GM23338 (cell line): ENCODE data around the gene TENT4A. TPM values are rescaled to one million over a fixed set of nuclear protein-coding genes. Genes with fewer than 3 reads are reported as not detected.

ENCODE experiments used
- ATAC-seq: fragments of 200-7000 bp; cut with Tn5 transposase; 3 replicates; pipeline ENCODE4 v1.9.1; 2020
- DNase-seq: peaks from one replicate; pipeline ENCODE4 v3.0.0-alpha.2; 2015; ENCODE audit warnings: low spot score
- H2AFZ ChIP-seq: fragments of 200-600 bp; sonication (generic); 2 replicates; pipeline ENCODE4 v1.8.0; 2016; ENCODE audit warnings: antibody characterized with exemption, mild to moderate bottlenecking, moderate library complexity
- H3F3A ChIP-seq: fragments of 200-600 bp; sonication (generic); replicated peaks from 2 replicates; pipeline ENCODE4 v1.8.0; 2017; ENCODE audit warnings: antibody characterized with exemption, mixed run types, low read depth
- H3K27ac ChIP-seq: fragments of 200-600 bp; sonication (generic); 2 replicates; pipeline ENCODE4 v1.6.1; 2016; ENCODE audit warnings: low read depth
- H3K27me3 ChIP-seq: fragments of 200-600 bp; sonication (generic); 2 replicates; pipeline ENCODE4 v1.8.0; 2016; ENCODE audit warnings: mild to moderate bottlenecking, mixed run types, moderate library complexity; ENCODE audit not compliant: insufficient read depth
- H3K36me3 ChIP-seq: fragments of 200-600 bp; sonication (generic); 2 replicates; pipeline ENCODE4 v1.8.0; 2016; ENCODE audit warnings: mild to moderate bottlenecking; ENCODE audit not compliant: insufficient read depth
- H3K4me1 ChIP-seq: fragments of 200-600 bp; sonication (generic); 2 replicates; pipeline ENCODE4 v1.8.0; 2016; ENCODE audit warnings: mild to moderate bottlenecking, moderate library complexity; ENCODE audit not compliant: insufficient read depth
- H3K4me2 ChIP-seq: fragments of 200-600 bp; sonication (generic); 2 replicates; pipeline ENCODE4 v1.7.1; 2017; ENCODE audit warnings: mixed run types
- H3K4me3 ChIP-seq: fragments of 200-600 bp; sonication (generic); 2 replicates; pipeline ENCODE4 v1.6.1; 2016; ENCODE audit warnings: mixed run types
- H3K79me2 ChIP-seq: fragments of 200-600 bp; sonication (generic); replicated peaks from 2 replicates; pipeline ENCODE4 v1.8.0; 2017; ENCODE audit warnings: mild to moderate bottlenecking; ENCODE audit not compliant: insufficient read depth
- H3K9me2 ChIP-seq: fragments of 200-600 bp; sonication (generic); 2 replicates; pipeline ENCODE4 v1.8.0; 2017; ENCODE audit not compliant: insufficient read depth
- H4K20me1 ChIP-seq: fragments of 200-600 bp; sonication (generic); replicated peaks from 2 replicates; pipeline ENCODE4 v1.8.0; 2017; ENCODE audit warnings: mild to moderate bottlenecking; ENCODE audit not compliant: insufficient read depth
- H3K27ac Mint-ChIP-seq: 2 replicates; pipeline ENCODE4 v1.8.0; 2020; ENCODE audit warnings: inconsistent platforms, mild to moderate bottlenecking, moderate library complexity, mixed read lengths
- H3K27me3 Mint-ChIP-seq: 3 replicates; pipeline ENCODE4 v1.8.0; 2022; ENCODE audit warnings: low read depth, mild to moderate bottlenecking, moderate library complexity, mixed read lengths, inconsistent platforms; ENCODE audit not compliant: insufficient read depth, poor library complexity
- H3K36me3 Mint-ChIP-seq: 3 replicates; pipeline ENCODE4 v1.8.0; 2021; ENCODE audit warnings: low read depth, mild to moderate bottlenecking, inconsistent platforms, moderate library complexity, mixed read lengths
- H3K4me1 Mint-ChIP-seq: 3 replicates; pipeline ENCODE4 v1.8.0; 2020; ENCODE audit warnings: mild to moderate bottlenecking, inconsistent platforms, mixed read lengths
- H3K4me3 Mint-ChIP-seq: 3 replicates; pipeline ENCODE4 v1.8.0; 2021; ENCODE audit warnings: moderate library complexity, mild to moderate bottlenecking, inconsistent platforms, mixed read lengths
- H3K9me3 Mint-ChIP-seq: 3 replicates; pipeline ENCODE4 v1.8.0; 2020; ENCODE audit warnings: moderate library complexity, mild to moderate bottlenecking, inconsistent platforms, mixed read lengths
- EZH2phosphoT487 ChIP-seq: fragments of 200-600 bp; sonication (generic); IDR thresholded peaks from one replicate; pipeline ENCODE4 v1.8.1; 2018; ENCODE audit warnings: antibody characterized with exemption; ENCODE audit not compliant: unreplicated experiment
- NANOG ChIP-seq: IDR thresholded peaks from 2 replicates; pipeline ENCODE4 v1.6.1; 2016; ENCODE audit warnings: antibody characterized with exemption, borderline replicate concordance
- POLR2AphosphoS5 ChIP-seq: IDR thresholded peaks from 2 replicates; pipeline ENCODE4 v1.6.1; 2016; ENCODE audit warnings: antibody characterized with exemption, low read depth
- STAT1 ChIP-seq: IDR thresholded peaks from one replicate; pipeline ENCODE4 v1.6.1; 2016; ENCODE audit warnings: antibody characterized with exemption; ENCODE audit not compliant: unreplicated experiment
- ZNF114 ChIP-seq: fragments of 250-450 bp; sonication (Bioruptor Pico); IDR thresholded peaks from 2 replicates; pipeline ENCODE4 v1.5.0; 2020; ENCODE audit warnings: mild to moderate bottlenecking, moderate library complexity
- ZNF331 ChIP-seq: fragments of 250-450 bp; sonication (Bioruptor Pico); IDR thresholded peaks from 2 replicates; pipeline ENCODE4 v1.5.0; 2020; ENCODE audit warnings: low read depth, mild to moderate bottlenecking, moderate library complexity
- ZNF462 ChIP-seq: fragments of 250-450 bp; sonication (Bioruptor Pico); IDR thresholded peaks from 2 replicates; pipeline ENCODE4 v1.5.0; 2020; ENCODE audit warnings: mild to moderate bottlenecking, moderate library complexity
- polyA plus RNA-seq: library from polyadenylated mRNA; unstranded; fragments of >200 nt; fragmentation: Nextera tagmentation; extraction: Ambion mirVana; gene quantifications from 2 replicates; pipeline ENCODE4 v1.2.1, GENCODE V29; 2016
- total RNA-seq: library from RNA; depleted of rRNA; stranded (reverse); fragments of >200 nt; shearing (Covaris generic); gene quantifications from 2 replicates; pipeline ENCODE4 v1.2.3, GENCODE V29; 2014
- TF ChIP-seq, protein P1 (sequence below): IDR thresholded peaks from one replicate; pipeline ENCODE4 v1.6.1; 2018; ENCODE audit warnings: antibody characterized with exemption; ENCODE audit not compliant: unreplicated experiment

The TENT4A gene
- total and polyA plus RNA-seq, 2 experiments from 2014 or later: 5.3 to 24.0 TPM

DNA sequence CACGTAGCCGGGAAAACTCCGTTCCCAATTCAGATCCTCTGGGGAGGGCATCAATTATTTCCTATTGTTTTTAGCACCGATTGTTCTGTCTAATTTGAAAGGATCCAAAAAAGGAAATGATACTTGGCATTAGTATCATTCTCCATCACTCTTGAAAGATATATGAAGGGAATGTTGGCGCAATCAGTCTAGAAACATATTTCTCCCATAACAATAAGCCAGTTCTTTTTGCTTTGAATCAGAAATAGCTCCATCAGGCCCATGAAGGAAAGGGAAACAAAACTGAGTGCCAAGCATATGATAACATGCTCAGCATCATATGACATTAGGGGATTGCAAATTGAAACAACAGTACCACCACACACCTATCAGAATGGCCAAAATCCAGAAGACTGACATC, 40.2 kb upstream of the TENT4A start (continued):
- TF ChIP-seq NANOG (no peak), ZNF331 (CRISPR knock-in tag) (no peak)

GRCh38 chr5:6673963-6674362, 39.3 kb upstream of the TENT4A start:
- no peak overlapping the region for H3K27ac Mint-ChIP-seq
- no peaks in the 10 kb centered on the region for H3F3A ChIP-seq
- H3K79me2 ChIP-seq: no peaks in the 10 kb centered on the region
- H3K4me2 ChIP-seq: no peak overlapping the region
- H4K20me1 ChIP-seq: no peaks in the 10 kb centered on the region; the same call in 1 of the 2 replicates
- ATAC-seq: no peak
- no peak for DNase-seq
- no peak overlapping the region for H3K4me3 Mint-ChIP-seq
- H3K4me1 ChIP-seq: no peaks in the 10 kb centered on the region
- peaks cover 29% of the 10 kb centered on the region for H3K9me3 Mint-ChIP-seq
- no peaks in the 10 kb centered on the region for H3K27me3 ChIP-seq
- H3K36me3 Mint-ChIP-seq: peaks cover 56% of the 10 kb centered on the region
- H3K4me1 Mint-ChIP-seq: peaks cover under 1% of the 10 kb centered on the region; the same call in 2 of the 3 replicates
- TF ChIP-seq ZNF114 (CRISPR knock-in tag) (no peak), EZH2phosphoT487 (no peak), NANOG (no peak), ZNF331 (CRISPR knock-in tag) (no peak), ZNF462 (CRISPR knock-in tag) (no peak), POLR2AphosphoS5 (no peak), STAT1 (no peak)
- TF ChIP-seq, protein P1, sequence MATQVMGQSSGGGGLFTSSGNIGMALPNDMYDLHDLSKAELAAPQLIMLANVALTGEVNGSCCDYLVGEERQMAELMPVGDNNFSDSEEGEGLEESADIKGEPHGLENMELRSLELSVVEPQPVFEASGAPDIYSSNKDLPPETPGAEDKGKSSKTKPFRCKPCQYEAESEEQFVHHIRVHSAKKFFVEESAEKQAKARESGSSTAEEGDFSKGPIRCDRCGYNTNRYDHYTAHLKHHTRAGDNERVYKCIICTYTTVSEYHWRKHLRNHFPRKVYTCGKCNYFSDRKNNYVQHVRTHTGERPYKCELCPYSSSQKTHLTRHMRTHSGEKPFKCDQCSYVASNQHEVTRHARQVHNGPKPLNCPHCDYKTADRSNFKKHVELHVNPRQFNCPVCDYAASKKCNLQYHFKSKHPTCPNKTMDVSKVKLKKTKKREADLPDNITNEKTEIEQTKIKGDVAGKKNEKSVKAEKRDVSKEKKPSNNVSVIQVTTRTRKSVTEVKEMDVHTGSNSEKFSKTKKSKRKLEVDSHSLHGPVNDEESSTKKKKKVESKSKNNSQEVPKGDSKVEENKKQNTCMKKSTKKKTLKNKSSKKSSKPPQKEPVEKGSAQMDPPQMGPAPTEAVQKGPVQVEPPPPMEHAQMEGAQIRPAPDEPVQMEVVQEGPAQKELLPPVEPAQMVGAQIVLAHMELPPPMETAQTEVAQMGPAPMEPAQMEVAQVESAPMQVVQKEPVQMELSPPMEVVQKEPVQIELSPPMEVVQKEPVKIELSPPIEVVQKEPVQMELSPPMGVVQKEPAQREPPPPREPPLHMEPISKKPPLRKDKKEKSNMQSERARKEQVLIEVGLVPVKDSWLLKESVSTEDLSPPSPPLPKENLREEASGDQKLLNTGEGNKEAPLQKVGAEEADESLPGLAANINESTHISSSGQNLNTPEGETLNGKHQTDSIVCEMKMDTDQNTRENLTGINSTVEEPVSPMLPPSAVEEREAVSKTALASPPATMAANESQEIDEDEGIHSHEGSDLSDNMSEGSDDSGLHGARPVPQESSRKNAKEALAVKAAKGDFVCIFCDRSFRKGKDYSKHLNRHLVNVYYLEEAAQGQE: no peak
- H2AFZ ChIP-seq: no peak overlapping the region
- H3K36me3 ChIP-seq: no peaks in the 10 kb centered on the region
- H3K9me2 ChIP-seq: peaks cover 18% of the 10 kb centered on the region; the same call in 1 of the 2 replicates
- no peak overlapping the region for H3K4me3 ChIP-seq
- no peak overlapping the region for H3K27ac ChIP-seq
- H3K27me3 Mint-ChIP-seq: no peaks in the 10 kb centered on the region
